Kidney capillary endothelial cell (primary cell): Measurements from ENCODE around the gene MAPKAPK5.
"Not testable (repeated sequence)": the region's sequence is repeated elsewhere in the genome, so short reads cannot be mapped to it uniquely, and the experiment has no call there.

Experiments used
- DNase-seq: peaks from one replicate; pipeline ENCODE4 v3.0.0-alpha.2; 2018; ENCODE audit warnings: low spot score

MAPKAPK5 gene

GRCh38 chr12:111827907-111828306 is 14.1 kb upstream of the MAPKAPK5 start:
- DNase-seq, result no peak

GRCh38 chr12:111828338-111828979 is 13.6 kb upstream of the MAPKAPK5 start:
- DNase-seq, result no peak

- DNase-seq, result not testable (repeated sequence)
These were observed 12.4 kb upstream of the MAPKAPK5 start for GRCh38 chr12:111829635-111830034.

- not testable (repeated sequence) for DNase-seq
These were observed 7.2 kb upstream of the MAPKAPK5 start for GRCh38 chr12:111834740-111835386.

- DNase-seq, result not testable (repeated sequence)
These were observed 6.4 kb upstream of the MAPKAPK5 start for GRCh38 chr12:111835531-111836181.

GRCh38 chr12:111838353-111838752 is 3.7 kb upstream of the MAPKAPK5 start:
- DNase-seq, result no peak

- no peak for DNase-seq
These were observed 1.2 kb upstream of the MAPKAPK5 start for GRCh38 chr12:111840807-111841206.

- DNase-seq, result peak; percentile 23
These were observed 735 bp upstream of the MAPKAPK5 start for GRCh38 chr12:111841236-111841749.

GRCh38 chr12:111842556-111843396 is 748 bp downstream of the MAPKAPK5 start:
- peak; percentile 19 for DNase-seq

- DNase-seq, result no peak
These were observed 4.0 kb downstream of the MAPKAPK5 start for GRCh38 chr12:111846016-111846415.

GRCh38 chr12:111850526-111850925 is 8.5 kb downstream of the MAPKAPK5 start:
- no peak for DNase-seq

GRCh38 chr12:111858186-111858585 is 16.2 kb downstream of the MAPKAPK5 start:
- DNase-seq, result no peak

- DNase-seq, result no peak
These were observed 16.8 kb downstream of the MAPKAPK5 start for GRCh38 chr12:111858778-111859177.

- no peak for DNase-seq
These were observed 22.9 kb downstream of the MAPKAPK5 start for GRCh38 chr12:111864913-111865312.

GRCh38 chr12:111867531-111867930 is 25.5 kb downstream of the MAPKAPK5 start:
- no peak for DNase-seq

GRCh38 chr12:111868676-111869588 is 26.9 kb downstream of the MAPKAPK5 start:
- no peak for DNase-seq

- DNase-seq, result no peak
These were observed 27.6 kb downstream of the MAPKAPK5 start for GRCh38 chr12:111869671-111870070.

- no peak for DNase-seq
These were observed 28.2 kb downstream of the MAPKAPK5 start for GRCh38 chr12:111870216-111870615.

GRCh38 chr12:111870706-111871105 is 28.7 kb downstream of the MAPKAPK5 start:
- no peak for DNase-seq

GRCh38 chr12:111873113-111873512 is 31.1 kb downstream of the MAPKAPK5 start:
- no peak for DNase-seq

- no peak for DNase-seq
These were observed 39.7 kb downstream of the MAPKAPK5 start for GRCh38 chr12:111881716-111882115.
